ENCODE data around the gene CYB5B. TPM values are rescaled to one million over a fixed set of nuclear protein-coding genes. Genes with fewer than 3 reads are reported as not detected.

The CYB5B gene
- total and polyA plus RNA-seq, 2 donors from 2014 or later = 89.0 to 111 TPM

GRCh38 chr16:69396187-69397061 lies 28.0 kb upstream of the CYB5B start:
- H3K9me3 ChIP-seq (ENCODE audit: control insufficient read depth in 2 of 3, insufficient read depth in 1 of 3, low read length in 3 of 3) = no peaks in the 10 kb centered on the region
- no peaks in the 10 kb centered on the region for H3K36me3 ChIP-seq (ENCODE audit: control insufficient read depth in 2 of 3, insufficient read depth in 3 of 3, low read length in 3 of 3)
- H3K4me1 ChIP-seq (ENCODE audit: control insufficient read depth in 2 of 3, insufficient read depth in 2 of 3, low read depth in 1 of 3, low read length in 3 of 3) = peaks cover 8 to 10% (median 10%) of the 10 kb centered on the region in 3 donors
- DNase-seq (peak in 4 of 5 donors; percentile 81 to 96 (median 90)), FAIRE-seq (peak; percentile 93)
- H3K27ac ChIP-seq (ENCODE audit: low read depth in 2 of 2, low read length in 2 of 2) = peak overlapping the region; percentile 85 to 93
- peak; percentile 69 for TF ChIP-seq CTCF (IDR thresholded peaks at IDR 0.05; ENCODE audit: borderline replicate concordance, extremely low read depth, insufficient read depth)
- H3K9ac ChIP-seq (ENCODE audit: low read length in 3 of 3) = peak overlapping the region; percentile 10 to 86 (median 24)
- peak overlapping the region; percentile 17 to 51 (median 36) for H3K4me3 ChIP-seq (ENCODE audit: low read length in 3 of 3)
- no peaks in the 10 kb centered on the region for H3K27me3 ChIP-seq (ENCODE audit: control insufficient read depth, insufficient read depth, low read length)
- intact Hi-C loops (cut with DNase I) = no loop called here

- H3K9me3 ChIP-seq (ENCODE audit: control insufficient read depth in 2 of 3, insufficient read depth in 1 of 3, low read length in 3 of 3) = no peaks in the 10 kb centered on the region
- peak in 3 of 5 donors; percentile 63 to 93 (median 88) for DNase-seq
- no peak for FAIRE-seq
- no peaks in the 10 kb centered on the region for H3K27me3 ChIP-seq (ENCODE audit: control insufficient read depth, insufficient read depth, low read length)
- intact Hi-C loops (cut with DNase I) = no loop called here
- H3K27ac ChIP-seq (ENCODE audit: low read depth in 2 of 2, low read length in 2 of 2) = peak overlapping the region; percentile 84 to 85
- H3K4me1 ChIP-seq (ENCODE audit: control insufficient read depth in 2 of 3, insufficient read depth in 2 of 3, low read depth in 1 of 3, low read length in 3 of 3) = peaks cover 8 to 15% (median 10%) of the 10 kb centered on the region in 3 donors
- H3K9ac ChIP-seq (ENCODE audit: low read length in 3 of 3) = peak overlapping the region in 2 of 3 donors; percentile 3 to 33
- peak; percentile 49 for TF ChIP-seq CTCF (IDR thresholded peaks at IDR 0.05; ENCODE audit: borderline replicate concordance, extremely low read depth, insufficient read depth)
- peak overlapping the region in 1 of 3 donors; percentile 5 for H3K4me3 ChIP-seq (ENCODE audit: low read length in 3 of 3)
- H3K36me3 ChIP-seq (ENCODE audit: control insufficient read depth in 2 of 3, insufficient read depth in 3 of 3, low read length in 3 of 3) = no peaks in the 10 kb centered on the region
Observed at GRCh38 chr16:69397821-69398521, 26.4 kb upstream of the CYB5B start.

GRCh38 chr16:69399361-69399760 lies 25.1 kb upstream of the CYB5B start:
- no peak overlapping the region for H3K4me3 ChIP-seq (ENCODE audit: low read length in 3 of 3)
- H3K36me3 ChIP-seq (ENCODE audit: control insufficient read depth in 2 of 3, insufficient read depth in 3 of 3, low read length in 3 of 3) = no peaks in the 10 kb centered on the region
- H3K9me3 ChIP-seq (ENCODE audit: control insufficient read depth in 2 of 3, insufficient read depth in 1 of 3, low read length in 3 of 3) = no peaks in the 10 kb centered on the region
- TF ChIP-seq CTCF (IDR thresholded peaks at IDR 0.05; ENCODE audit: borderline replicate concordance, extremely low read depth, insufficient read depth) = no peak
- intact Hi-C loops (cut with DNase I) = no loop called here
- H3K27ac ChIP-seq (ENCODE audit: low read depth in 2 of 2, low read length in 2 of 2) = no peak overlapping the region
- H3K4me1 ChIP-seq (ENCODE audit: control insufficient read depth in 2 of 3, insufficient read depth in 2 of 3, low read depth in 1 of 3, low read length in 3 of 3) = peaks cover 12 to 15% (median 15%) of the 10 kb centered on the region in 3 donors
- no peak for FAIRE-seq
- no peaks in the 10 kb centered on the region for H3K27me3 ChIP-seq (ENCODE audit: control insufficient read depth, insufficient read depth, low read length)
- no peak overlapping the region for H3K9ac ChIP-seq (ENCODE audit: low read length in 3 of 3)
- no peak for DNase-seq
